HCT116 (cell line): ENCODE data around the gene DMPK. TPM values are rescaled to one million over a fixed set of nuclear protein-coding genes. Genes with fewer than 3 reads are reported as not detected.

Experiments used
- ATAC-seq: fragments of 200-7000 bp; cut with Tn5 transposase; 2 replicates; pipeline ENCODE4 v1.9.1; 2020; ENCODE audit warnings: mild to moderate bottlenecking, moderate library complexity
- BruUV-seq: library from RNA; stranded (reverse); fragments of 400-500 nt; replicated peaks from 2 replicates; lab custom pipeline; 2021; lab: Mats Ljungman, UMichigan
- CTCF ChIA-PET: fragments of 300-600 bp; sonication (Branson Sonifier 250); formaldehyde crosslinking; loops from one replicate; lab custom pipeline; 2021; ENCODE audit warnings: antibody characterized with exemption; lab: Charles Lee
- POLR2A ChIA-PET: fragments of 300-600, 350-600 bp; sonication (Branson Sonifier 250); formaldehyde crosslinking; loops from one replicate; lab custom pipeline; 2021; ENCODE audit warnings: antibody characterized with exemption; lab: Charles Lee
- RAD21 ChIA-PET, 2 experiments: fragments of 300-600 bp; sonication (Branson Sonifier 250); formaldehyde crosslinking; loops; one replicate each; lab custom pipeline; 2023; ENCODE audit warnings: low total read pairs in 2 of 2; ENCODE audit not compliant: uncharacterized antibody in 2 of 2, unreplicated experiment in 2 of 2, low non-redundant PET in 1 of 2; lab: Charles Lee
- DNase-seq: peaks from one replicate; pipeline ENCODE4 v3.0.0-alpha.2; 2010; ENCODE audit warnings: low read depth, low spot score
- H2AFZ ChIP-seq: fragments of 200-600 bp; shearing (Covaris generic), sonication (generic); 2 replicates; pipeline ENCODE4 v1.6.1; 2017; ENCODE audit warnings: low read depth, mixed run types, mixed read lengths, antibody characterized with exemption, low read length; ENCODE audit not compliant: poor library complexity, severe bottlenecking
- H3K27ac ChIP-seq: 2 replicates; pipeline ENCODE4 v1.5.1; 2012; ENCODE audit warnings: low read depth, low read length
- H3K27me3 ChIP-seq: fragments of 200-600 bp; sonication (generic); 2 replicates; pipeline ENCODE4 v1.6.1; 2016; ENCODE audit warnings: mixed run types, low read length, mixed read lengths; ENCODE audit not compliant: insufficient read depth
- H3K36me3 ChIP-seq, 2 experiments: fragments of 200-500 bp in 1 of 2; fragments of 200-600 bp in 1 of 2; sonication (Bioruptor generic) in 1 of 2; sonication (generic) in 1 of 2; 2 replicates each; pipeline versions ENCODE4 v1.5.1 to v1.6.1; 2014 to 2016; ENCODE audit warnings: low read length in 2 of 2, inconsistent platforms in 1 of 2, mixed read lengths in 1 of 2, mixed run types in 1 of 2; ENCODE audit not compliant: insufficient read depth in 2 of 2, control insufficient read depth in 1 of 2
- H3K4me1 ChIP-seq, 2 experiments: fragments of 200-600 bp in 1 of 2; sonication (generic) in 1 of 2; 2 replicates each; pipeline versions ENCODE4 v1.5.1 to v1.6.1; 2012 to 2017; ENCODE audit warnings: low read length in 2 of 2, inconsistent platforms in 1 of 2, mild to moderate bottlenecking in 1 of 2, mixed read lengths in 1 of 2, mixed run types in 1 of 2, moderate library complexity in 1 of 2; ENCODE audit not compliant: insufficient read depth in 2 of 2, control insufficient read depth in 1 of 2
- H3K4me2 ChIP-seq: fragments of 200-600 bp; sonication (generic); 2 replicates; pipeline ENCODE4 v1.6.1; 2017; ENCODE audit warnings: mixed run types, low read length, mixed read lengths
- H3K4me3 ChIP-seq, 2 experiments: fragments of 200-600 bp in 1 of 2; sonication (generic) in 1 of 2; replicated peaks in 1 of 2; 2 replicates each; pipeline ENCODE4 v1.5.1; 2011 to 2016; ENCODE audit warnings: low read length in 2 of 2, control low read depth in 1 of 2, low read depth in 1 of 2, mild to moderate bottlenecking in 1 of 2, mixed read lengths in 1 of 2, mixed run types in 1 of 2
- H3K79me2 ChIP-seq: fragments of 200-600 bp; sonication (generic); 2 replicates; pipeline ENCODE4 v1.6.1; 2017; ENCODE audit warnings: mild to moderate bottlenecking, mixed run types, low read length, moderate library complexity, mixed read lengths; ENCODE audit not compliant: insufficient read depth
- H3K9ac ChIP-seq: fragments of 200-600 bp; sonication (generic); 2 replicates; pipeline ENCODE4 v1.6.1; 2016; ENCODE audit warnings: low read length, mixed read lengths
- H3K9me2 ChIP-seq: fragments of 200-600 bp; sonication (generic), shearing (Covaris generic); 2 replicates; pipeline ENCODE4 v1.6.1; 2017; ENCODE audit warnings: mixed run types, mild to moderate bottlenecking, moderate library complexity; ENCODE audit not compliant: insufficient read depth
- H3K9me3 ChIP-seq, 2 experiments: fragments of 200-500 bp in 1 of 2; fragments of 200-600 bp in 1 of 2; sonication (Bioruptor generic) in 1 of 2; sonication (generic) in 1 of 2; 2 replicates each; pipeline ENCODE4 v1.6.1; 2014 to 2017; ENCODE audit warnings: low read length in 2 of 2, mixed read lengths in 2 of 2, inconsistent platforms in 1 of 2, low read depth in 1 of 2, mild to moderate bottlenecking in 1 of 2, mixed run types in 1 of 2, moderate library complexity in 1 of 2; ENCODE audit not compliant: control insufficient read depth in 1 of 2, insufficient read depth in 1 of 2
- H4K20me1 ChIP-seq: fragments of 200-600 bp; sonication (generic), shearing (Covaris generic); 2 replicates; pipeline ENCODE4 v1.6.1; 2017; ENCODE audit warnings: mixed run types, mild to moderate bottlenecking, moderate library complexity; ENCODE audit not compliant: insufficient read depth
- CBX3 ChIP-seq: IDR thresholded peaks from 2 replicates; pipeline ENCODE4 v1.6.1; 2012; ENCODE audit warnings: low read depth
- CTCF ChIP-seq, 3 experiments: fragments of 200-600 bp in 1 of 3; sonication (generic) in 1 of 3; IDR thresholded peaks in 2 of 3; conservative IDR thresholded peaks in 1 of 3; 2 replicates each; pipeline ENCODE4 v1.5.1; 2012 to 2017; ENCODE audit warnings: low read depth in 2 of 3, low read length in 2 of 3, antibody characterized with exemption in 1 of 3, borderline replicate concordance in 1 of 3, control low read depth in 1 of 3, mild to moderate bottlenecking in 1 of 3, mixed read lengths in 1 of 3, mixed run types in 1 of 3, moderate library complexity in 1 of 3; ENCODE audit not compliant: insufficient read depth in 1 of 3
- EGR1 ChIP-seq: IDR thresholded peaks from 2 replicates; pipeline ENCODE4 v1.6.1; 2012; ENCODE audit warnings: low read depth
- EZH2 ChIP-seq: fragments of 200-600 bp; sonication (generic); IDR thresholded peaks from 2 replicates; pipeline ENCODE4 v1.6.1; 2017; ENCODE audit warnings: antibody characterized with exemption, mixed run types
- EZH2phosphoT487 ChIP-seq: fragments of 200-600 bp; IDR thresholded peaks from 2 replicates; pipeline ENCODE4 v1.6.1; 2018; ENCODE audit warnings: antibody characterized with exemption, borderline replicate concordance
- FOSL1 ChIP-seq: IDR thresholded peaks from 2 replicates; pipeline ENCODE4 v1.6.1; 2012; ENCODE audit warnings: low read depth
- JUND ChIP-seq: IDR thresholded peaks from 2 replicates; pipeline ENCODE4 v1.6.1; 2012
- POLR2A ChIP-seq: IDR thresholded peaks from 2 replicates; pipeline ENCODE4 v1.7.0; 2011; ENCODE audit warnings: borderline replicate concordance; ENCODE audit not compliant: insufficient read depth, insufficient read length; ENCODE audit errors: extremely low read depth
- POLR2AphosphoS5 ChIP-seq: IDR thresholded peaks from 2 replicates; pipeline ENCODE4 v1.6.1; 2011; ENCODE audit warnings: mild to moderate bottlenecking, low read depth, low read length, moderate library complexity
- RAD21 ChIP-seq: IDR thresholded peaks from 2 replicates; pipeline ENCODE4 v1.6.1; 2012; ENCODE audit warnings: low read depth, mild to moderate bottlenecking
- SIN3A ChIP-seq: IDR thresholded peaks from 2 replicates; pipeline ENCODE4 v1.6.1; 2012; ENCODE audit warnings: low read depth
- SP1 ChIP-seq: IDR thresholded peaks from 2 replicates; pipeline ENCODE4 v1.6.1; 2012; ENCODE audit warnings: low read depth
- YY1 ChIP-seq: IDR thresholded peaks from 2 replicates; pipeline ENCODE4 v1.6.1; 2011; ENCODE audit warnings: low read length, low read depth, moderate library complexity, mild to moderate bottlenecking; ENCODE audit not compliant: insufficient replicate concordance; ENCODE audit errors: extremely low read depth
- ZBTB33 ChIP-seq: IDR thresholded peaks from 2 replicates; pipeline ENCODE4 v1.6.1; 2011; ENCODE audit warnings: mild to moderate bottlenecking, low read length, moderate library complexity; ENCODE audit not compliant: insufficient replicate concordance; ENCODE audit errors: extremely low read depth
- ZFX ChIP-seq: fragments of 450-650 bp; IDR thresholded peaks from 2 replicates; pipeline ENCODE4 v1.6.1; 2017
- ZNF274 ChIP-seq: fragments of 200-500 bp; sonication (Bioruptor generic); IDR thresholded peaks from 2 replicates; pipeline ENCODE4 v1.6.1; 2014; ENCODE audit warnings: mild to moderate bottlenecking, low read depth, low read length, inconsistent platforms
- intact Hi-C: fragments of 100-400 bp; cut with micrococcal nuclease; formaldehyde crosslinking; loops from 2 replicates; pipeline ENCODE4 v1.10.0; 2022
- total RNA-seq: library from RNA; stranded (reverse); gene quantifications from one replicate; pipeline ENCODE4 v1.2.1, GENCODE V29; 2021; ENCODE audit not compliant: unreplicated experiment

DMPK gene
- total RNA-seq, 1 experiment from 2014 or later = 52.5 TPM

GRCh38 chr19:45793876-45794275 lies 11.6 kb upstream of the DMPK start (continued):
- no peak for TF ChIP-seq CTCF (IDR thresholded peaks at IDR 0.05 in 2 of 3, conservative IDR thresholded peaks at IDR 0.05 in 1 of 3; ENCODE audit: borderline replicate concordance in 1 of 3, insufficient read depth in 1 of 3, low read depth in 2 of 3, low read length in 2 of 3)
- TF ChIP-seq EZH2 = no peak
- TF ChIP-seq JUND = no peak
- no peak for TF ChIP-seq ZFX
- TF ChIP-seq RAD21 = no peak

GRCh38 chr19:45793178-45793564 lies 10.9 kb upstream of the DMPK start:
- ChIA-PET RAD21 (no interaction called here), CTCF (interaction anchor here (0.6 to 1.4 kb wide), 4 partner anchors 14 to 24 kb away, joined by 3 to 17 read pairs (median 8); partner anchors contain the start of gene SIX5), POLR2A (interaction anchor here (1.0 kb wide), 1 partner anchor 10 kb away, joined by 6 read pairs; no protein-coding TSS in a partner anchor)
- BruUV-seq = no TSS peak
- no peaks in the 10 kb centered on the region for H4K20me1 ChIP-seq
- H3K9me3 ChIP-seq = no peaks in the 10 kb centered on the region
- 0 out of 2 replicates have a peak overlapping the region, but pooled peaks have one; percentile 19 for H3K27ac ChIP-seq
- H3K9ac ChIP-seq = peak overlapping the region; percentile 32
- H3K27me3 ChIP-seq = no peaks in the 10 kb centered on the region
- no peaks in the 10 kb centered on the region for H3K9me2 ChIP-seq
- peaks cover 12 to 20% of the 10 kb centered on the region in 2 experiments; a peak in 3 of 4 replicates for H3K4me1 ChIP-seq
- H3K4me3 ChIP-seq = peak overlapping the region; percentile 12 to 99; a peak in 3 of 4 replicates
- peaks cover 19% of the 10 kb centered on the region for H3K79me2 ChIP-seq
- intact Hi-C loops = no loop called here
- peak overlapping the region; percentile 66 for H2AFZ ChIP-seq
- peaks cover 5 to 9% of the 10 kb centered on the region in 2 experiments; a peak in 2 of 4 replicates for H3K36me3 ChIP-seq
- ATAC-seq (no peak), DNase-seq (no peak)
- TF ChIP-seq CBX3 (no peak), FOSL1 (no peak), ZFX (no peak), EZH2phosphoT487 (no peak), YY1 (no peak), POLR2A (no peak), ZBTB33 (no peak), CTCF (IDR thresholded peaks at IDR 0.05 in 2 of 3, conservative IDR thresholded peaks at IDR 0.05 in 1 of 3; ENCODE audit: borderline replicate concordance in 1 of 3, insufficient read depth in 1 of 3, low read depth in 2 of 3, low read length in 2 of 3) (no peak), SP1 (no peak), POLR2AphosphoS5 (no peak), ZNF274 (no peak), SIN3A (no peak), RAD21 (no peak), EGR1 (no peak), JUND (no peak), EZH2 (no peak)
- TF ChIP-seq, all 23 proteins: peak for 0
- H3K4me2 ChIP-seq = peak overlapping the region; percentile 63
